Muscle of back (tissue), 11 donors: ENCODE results near the gene CCNK. TPM values are rescaled to one million over a fixed set of nuclear protein-coding genes. Genes with fewer than 3 reads are reported as not detected.

ENCODE experiments used
- DNase-seq, 3 donors: peaks; one replicate each; pipeline versions ENCODE4 v3.0.0 to v3.0.0-alpha.2; 2013
- polyA plus RNA-seq, 10 donors: library from polyadenylated mRNA; unstranded; fragments of 120-200 nt; gene quantifications; one replicate each; pipeline ENCODE4 v1.2.1, GENCODE V29; 2013; ENCODE audit not compliant: insufficient read length in 10 of 10

The CCNK gene
- polyA plus RNA-seq, 10 donors = 30.9 to 46.5 (median 33.8) TPM

- no peak for DNase-seq
Observed at GRCh38 chr14:99465288-99465687, 15.9 kb upstream of the CCNK start.

GRCh38 chr14:99466758-99467157 lies 14.5 kb upstream of the CCNK start:
- no peak for DNase-seq

- peak; percentile 22 to 39 (median 22) for DNase-seq
Observed at GRCh38 chr14:99467336-99468078, 13.7 kb upstream of the CCNK start.

GRCh38 chr14:99468081-99468480 lies 13.1 kb upstream of the CCNK start:
- no peak for DNase-seq

- no peak for DNase-seq
Observed at GRCh38 chr14:99468836-99469592, 12.2 kb upstream of the CCNK start.

GRCh38 chr14:99471731-99472130 lies 9.5 kb upstream of the CCNK start:
- no peak for DNase-seq

GRCh38 chr14:99472937-99473336 lies 8.3 kb upstream of the CCNK start:
- DNase-seq = no peak

- no peak for DNase-seq
Observed at GRCh38 chr14:99473458-99473857, 7.8 kb upstream of the CCNK start.

GRCh38 chr14:99475179-99475578 lies 6.0 kb upstream of the CCNK start:
- no peak for DNase-seq

GRCh38 chr14:99475660-99476059 lies 5.5 kb upstream of the CCNK start:
- no peak for DNase-seq

- no peak for DNase-seq
Observed at GRCh38 chr14:99476864-99477263, 4.3 kb upstream of the CCNK start.

- DNase-seq = no peak
Observed at GRCh38 chr14:99478128-99478527, 3.1 kb upstream of the CCNK start.

GRCh38 chr14:99479160-99479905 lies 1.9 kb upstream of the CCNK start:
- peak in 1 of 3 donors; percentile 10 for DNase-seq

GRCh38 chr14:99479906-99480869 lies 1.0 kb upstream of the CCNK start, which contains the start of gene SETD3:
SETD3 (minus strand) TSS chr14:99480859; CDS start chr14:99465805, 15,054 bp downstream.
- peak; percentile 20 to 73 (median 44) for DNase-seq

GRCh38 chr14:99481745-99482099 lies 513 bp downstream of the CCNK start:
- DNase-seq = peak in 1 of 3 donors; percentile 19

GRCh38 chr14:99484106-99484505 lies 2.9 kb downstream of the CCNK start:
- no peak for DNase-seq

GRCh38 chr14:99497341-99497740 lies 16.1 kb downstream of the CCNK start:
- DNase-seq = no peak

- DNase-seq = no peak
Observed at GRCh38 chr14:99497894-99498293, 16.7 kb downstream of the CCNK start.

GRCh38 chr14:99502989-99503421 lies 21.8 kb downstream of the CCNK start:
- DNase-seq = no peak

- DNase-seq = no peak
Observed at GRCh38 chr14:99503848-99504453, 22.7 kb downstream of the CCNK start.

- DNase-seq = no peak
Observed at GRCh38 chr14:99505089-99505488, 23.9 kb downstream of the CCNK start.
